OCI-LY3 (cell line): ENCODE results near the gene KCTD17.
A peak's percentile ranks its signal among the peaks of the same experiment; 100 is the strongest.

Experiments
- H2AFZ ChIP-seq: fragments of 200-600, 300-600 bp; shearing (Covaris generic); 2 replicates; pipeline ENCODE4 v1.6.0; 2014; ENCODE audit warnings: antibody characterized with exemption, low read depth, low read length
- H3K27ac ChIP-seq: fragments of 200-600, 300-600 bp; sonication (generic); 2 replicates; pipeline ENCODE4 v1.5.1; 2014; ENCODE audit warnings: mild to moderate bottlenecking, low read length, moderate library complexity, mixed read lengths
- H3K27me3 ChIP-seq: fragments of 200-600, 300-600 bp; sonication (generic); 2 replicates; pipeline ENCODE4 v1.6.1; 2014; ENCODE audit warnings: low read depth, low read length, mixed read lengths
- H3K36me3 ChIP-seq: fragments of 200-600, 300-600 bp; sonication (generic); replicated peaks from 2 replicates; pipeline ENCODE3; 2014; ENCODE audit warnings: low read depth, low read length, mixed read lengths
- H3K4me1 ChIP-seq: fragments of 300-600, 200-600 bp; sonication (generic); 2 replicates; pipeline ENCODE4 v1.6.1; 2014; ENCODE audit warnings: low read length, mixed read lengths
- H3K4me2 ChIP-seq: fragments of 200-600, 300-600 bp; sonication (generic); 2 replicates; pipeline ENCODE4 v1.6.1; 2014; ENCODE audit warnings: low read length, mixed read lengths
- H3K4me3 ChIP-seq: fragments of 300-600, 200-600 bp; sonication (generic); 2 replicates; pipeline ENCODE4 v1.5.1; 2014; ENCODE audit warnings: antibody characterized with exemption, mild to moderate bottlenecking, low read length, moderate library complexity
- H3K79me2 ChIP-seq: fragments of 300-600, 200-600 bp; shearing (Covaris generic); 2 replicates; pipeline ENCODE4 v1.6.1; 2014; ENCODE audit warnings: mild to moderate bottlenecking, low read length, mixed read lengths
- H3K9ac ChIP-seq: fragments of 300-600, 200-600 bp; shearing (Covaris generic); 2 replicates; pipeline ENCODE4 v1.6.0; 2014; ENCODE audit warnings: mild to moderate bottlenecking, low read length, moderate library complexity
- H3K9me3 ChIP-seq: fragments of 200-600, 300-600 bp; shearing (Covaris generic); 2 replicates; pipeline ENCODE4 v1.6.1; 2014; ENCODE audit warnings: low read length, mixed read lengths; ENCODE audit not compliant: insufficient read depth
- H4K20me1 ChIP-seq: fragments of 200-600, 300-600 bp; sonication (generic); 2 replicates; pipeline ENCODE4 v1.6.1; 2016; ENCODE audit warnings: low read length, mixed read lengths; ENCODE audit not compliant: insufficient read depth
- EZH2phosphoT487 ChIP-seq: fragments of 200-600 bp; shearing (Covaris generic); IDR thresholded peaks from 2 replicates; pipeline ENCODE4 v1.6.1; 2018; ENCODE audit warnings: antibody characterized with exemption, mixed run types, low read depth
- TF ChIP-seq, protein P1 (sequence below): fragments of 200-600, 300-600 bp; sonication (generic); IDR thresholded peaks from 2 replicates; pipeline ENCODE4 v1.5.1; 2014; ENCODE audit warnings: antibody characterized with exemption, low read length, low read depth

The KCTD17 gene

DNA sequence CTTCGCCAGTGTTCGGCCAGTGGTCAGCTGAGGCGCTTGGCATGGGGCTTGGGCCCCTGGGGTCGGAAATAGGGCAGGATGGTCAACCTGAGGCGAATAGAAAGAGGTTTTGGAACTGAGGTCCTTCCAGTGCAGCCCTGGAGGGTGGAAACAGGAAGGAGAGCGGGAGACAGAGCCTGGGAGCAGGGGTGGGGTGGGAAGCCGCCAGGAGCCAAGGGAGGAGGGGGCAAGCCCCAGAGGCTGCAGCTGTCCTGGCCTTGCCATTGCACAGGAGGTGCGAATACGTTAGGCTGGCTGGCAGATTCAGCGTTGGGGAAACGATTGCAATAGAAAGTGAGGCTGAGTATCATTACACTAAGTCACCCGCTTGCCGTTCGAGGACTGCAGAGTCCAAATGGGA, 13.9 kb upstream of the KCTD17 start:
- no peak overlapping the region for H3K4me2 ChIP-seq

GRCh38 chr22:37039466-37039865, 12.1 kb upstream of the KCTD17 start:
- TF ChIP-seq, protein P1, sequence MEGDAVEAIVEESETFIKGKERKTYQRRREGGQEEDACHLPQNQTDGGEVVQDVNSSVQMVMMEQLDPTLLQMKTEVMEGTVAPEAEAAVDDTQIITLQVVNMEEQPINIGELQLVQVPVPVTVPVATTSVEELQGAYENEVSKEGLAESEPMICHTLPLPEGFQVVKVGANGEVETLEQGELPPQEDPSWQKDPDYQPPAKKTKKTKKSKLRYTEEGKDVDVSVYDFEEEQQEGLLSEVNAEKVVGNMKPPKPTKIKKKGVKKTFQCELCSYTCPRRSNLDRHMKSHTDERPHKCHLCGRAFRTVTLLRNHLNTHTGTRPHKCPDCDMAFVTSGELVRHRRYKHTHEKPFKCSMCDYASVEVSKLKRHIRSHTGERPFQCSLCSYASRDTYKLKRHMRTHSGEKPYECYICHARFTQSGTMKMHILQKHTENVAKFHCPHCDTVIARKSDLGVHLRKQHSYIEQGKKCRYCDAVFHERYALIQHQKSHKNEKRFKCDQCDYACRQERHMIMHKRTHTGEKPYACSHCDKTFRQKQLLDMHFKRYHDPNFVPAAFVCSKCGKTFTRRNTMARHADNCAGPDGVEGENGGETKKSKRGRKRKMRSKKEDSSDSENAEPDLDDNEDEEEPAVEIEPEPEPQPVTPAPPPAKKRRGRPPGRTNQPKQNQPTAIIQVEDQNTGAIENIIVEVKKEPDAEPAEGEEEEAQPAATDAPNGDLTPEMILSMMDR: no peak
- no peak for TF ChIP-seq EZH2phosphoT487
- Histone ChIP-seq H3K27ac (no peak overlapping the region), H3K4me1 (peaks cover 10% of the 10 kb centered on the region), H3K9me3 (no peaks in the 10 kb centered on the region), H3K4me2 (no peak overlapping the region), H3K4me3 (no peak overlapping the region), H2AFZ (no peak overlapping the region), H3K36me3 (no peaks in the 10 kb centered on the region), H4K20me1 (no peaks in the 10 kb centered on the region), H3K9ac (no peak overlapping the region), H3K27me3 (peaks cover 35% of the 10 kb centered on the region), H3K79me2 (no peaks in the 10 kb centered on the region)

More for the DNA sequence above, 13.9 kb upstream of the KCTD17 start:
- Histone ChIP-seq H3K4me3 (no peak overlapping the region), H3K27ac (no peak overlapping the region), H3K9ac (no peak overlapping the region), H4K20me1 (no peaks in the 10 kb centered on the region), H3K9me3 (no peaks in the 10 kb centered on the region), H3K27me3 (peaks cover 35% of the 10 kb centered on the region), H3K4me1 (no peaks in the 10 kb centered on the region), H2AFZ (no peak overlapping the region), H3K79me2 (no peaks in the 10 kb centered on the region), H3K36me3 (no peaks in the 10 kb centered on the region)
- TF ChIP-seq EZH2phosphoT487: no peak
- TF ChIP-seq, protein P1: no peak

DNA sequence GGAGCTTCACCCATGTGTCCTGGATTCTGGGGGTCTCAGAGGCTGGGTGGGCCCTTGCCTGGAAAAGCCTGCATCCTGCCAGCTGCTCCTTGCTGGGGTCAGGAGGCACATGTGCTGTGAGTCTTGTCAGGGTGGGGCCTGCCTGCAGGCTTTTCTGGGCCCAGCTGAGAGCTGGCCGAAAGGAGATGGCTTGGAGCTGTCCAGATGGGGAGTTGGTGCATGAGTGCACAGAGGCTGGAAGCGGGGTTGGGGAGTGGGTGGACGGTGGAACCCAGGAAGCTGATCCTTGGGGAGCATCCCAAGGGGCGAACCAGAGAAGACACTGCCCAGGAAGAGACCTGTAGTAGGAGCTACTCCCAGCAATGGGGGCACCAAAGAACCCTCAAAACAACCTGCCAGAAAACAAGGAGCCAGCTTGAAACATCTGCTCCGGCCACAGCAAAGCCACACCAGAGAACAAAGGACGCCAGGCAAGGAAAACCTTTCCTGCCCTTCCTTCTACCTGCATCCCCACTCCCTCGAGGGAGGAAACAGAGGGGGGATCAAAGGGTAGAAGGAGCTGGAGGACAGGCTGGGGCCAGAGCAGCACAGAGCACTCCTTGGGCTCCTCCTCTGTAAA, 8.2 kb upstream of the KCTD17 start:
- Histone ChIP-seq H3K4me1 (peaks cover 23% of the 10 kb centered on the region), H3K4me2 (peak overlapping the region; percentile 62; the same call in 1 of the 2 replicates), H3K4me3 (no peak overlapping the region)

DNA sequence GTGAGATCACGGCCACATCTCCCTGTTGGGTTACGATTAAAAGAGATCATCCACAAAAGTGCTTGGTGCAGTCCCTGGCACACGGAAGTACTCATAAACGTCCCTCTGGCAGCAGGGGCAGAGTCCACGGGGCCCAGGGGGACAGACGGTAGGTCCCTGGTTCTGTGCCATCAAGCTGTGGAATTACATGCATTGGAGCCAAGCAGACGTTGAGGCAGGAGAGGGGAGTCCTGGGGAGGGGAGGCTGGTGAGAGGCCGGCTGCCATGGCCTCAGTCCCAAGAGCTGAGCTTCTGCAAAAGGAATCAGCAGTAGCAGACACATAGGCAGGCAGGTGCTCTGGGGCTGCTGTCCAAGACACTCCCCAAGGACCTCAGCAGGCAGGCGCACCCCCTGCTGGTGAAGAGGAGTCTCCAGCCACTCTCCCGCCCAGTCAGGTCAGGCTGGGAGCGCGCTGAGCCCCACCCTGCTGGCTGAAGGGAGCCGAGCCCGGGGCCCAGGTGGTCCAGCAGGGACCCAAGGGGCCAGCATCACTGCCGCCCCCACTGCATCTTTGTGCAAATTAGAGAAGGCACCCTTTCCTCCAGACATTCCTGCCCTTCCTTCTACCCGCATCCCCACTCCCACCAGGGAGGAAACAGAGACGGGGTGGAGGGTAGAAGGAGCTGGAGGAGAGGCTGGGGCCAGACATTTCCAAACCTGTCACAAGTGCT, 7.6 kb upstream of the KCTD17 start:
- TF ChIP-seq EZH2phosphoT487: no peak
- TF ChIP-seq, protein P1: peak; percentile 91
- Histone ChIP-seq H3K4me3 (peak overlapping the region; percentile 40), H2AFZ (peak overlapping the region; percentile 33), H3K4me1 (peaks cover 23% of the 10 kb centered on the region), H3K9ac (no peak overlapping the region), H3K9me3 (no peaks in the 10 kb centered on the region), H3K79me2 (no peaks in the 10 kb centered on the region), H4K20me1 (no peaks in the 10 kb centered on the region), H3K27ac (no peak overlapping the region), H3K27me3 (peaks cover 13% of the 10 kb centered on the region), H3K4me2 (peak overlapping the region; percentile 62), H3K36me3 (no peaks in the 10 kb centered on the region)

More for the DNA sequence above, 8.2 kb upstream of the KCTD17 start:
- no peaks in the 10 kb centered on the region for H3K9me3 ChIP-seq
- H3K27me3 ChIP-seq: peaks cover 13% of the 10 kb centered on the region
- H3K27ac ChIP-seq: no peak overlapping the region
- TF ChIP-seq EZH2phosphoT487: no peak
- H4K20me1 ChIP-seq: no peaks in the 10 kb centered on the region
- H3K36me3 ChIP-seq: no peaks in the 10 kb centered on the region
- no peak overlapping the region for H3K9ac ChIP-seq
- 0 out of 2 replicates have a peak overlapping the region, but pooled peaks have one; percentile 8 for H2AFZ ChIP-seq
- no peaks in the 10 kb centered on the region for H3K79me2 ChIP-seq
